Measurements from ENCODE around the gene COL23A1. TPM values are rescaled to one million over a fixed set of nuclear protein-coding genes. Genes with fewer than 3 reads are reported as not detected.

COL23A1 gene
- polyA plus RNA-seq, 3 donors: 0.11 to 0.21 TPM; not detected in 1

GRCh38 chr5:178463321-178464155, 126.7 kb downstream of the COL23A1 start:
- intact Hi-C loops (cut with micrococcal nuclease): loop anchor here in 1 of 2 donors (5.0 kb wide), 1 partner anchor 84 kb away; no protein-coding TSS in a partner anchor

GRCh38 chr5:178462816-178463215, 127.4 kb downstream of the COL23A1 start:
- 34% methylated on average over 8 of the region's 13 CpGs for WGBS (ENCODE audit: insufficient coverage)
- Mint-ChIP-seq H3K4me3 (peak overlapping the region in 1 of 2 donors; percentile 56), H3K9me3 (no peaks in the 10 kb centered on the region), H3K27me3 (ENCODE audit: low read depth in 3 of 3) (peaks cover 0 to 1% (median 0%) of the 10 kb centered on the region in 3 donors), H3K36me3 (no peaks in the 10 kb centered on the region), H3K4me1 (peaks cover 42% of the 10 kb centered on the region), H3K27ac (peak overlapping the region in 1 of 7 donors; percentile 68)
- Histone ChIP-seq H3K27ac (ENCODE audit: low read depth in 1 of 2, low read length in 2 of 2) (no peak overlapping the region), H3K4me1 (ENCODE audit: control insufficient read depth in 1 of 2, insufficient read depth in 2 of 2, low read length in 2 of 2) (peaks cover 48 to 59% of the 10 kb centered on the region in 2 donors), H3K36me3 (replicated peaks in 1 of 2; ENCODE audit: control insufficient read depth in 1 of 2, insufficient read depth in 2 of 2, low read length in 2 of 2) (no peaks in the 10 kb centered on the region), H3K79me2 (ENCODE audit: insufficient read depth, low read length) (peaks cover 15% of the 10 kb centered on the region), H3K4me3 (replicated peaks in 1 of 3; ENCODE audit: low read depth in 2 of 3, low read length in 3 of 3) (peak overlapping the region in 1 of 3 experiments; percentile 22), H3K9me3 (replicated peaks in 1 of 2; ENCODE audit: control insufficient read depth in 1 of 2, insufficient read depth in 1 of 2, low read length in 2 of 2) (no peaks in the 10 kb centered on the region), H3K27me3 (ENCODE audit: control insufficient read depth in 2 of 2, insufficient read depth in 2 of 2, low read length in 2 of 2) (no peaks in the 10 kb centered on the region), H2AFZ (ENCODE audit: insufficient read depth, low read depth, low read length, poor library complexity, severe bottlenecking) (peak overlapping the region; percentile 6), H3K9ac (ENCODE audit: insufficient read depth, low read length, poor library complexity, severe bottlenecking) (no peak overlapping the region), H4K20me1 (ENCODE audit: insufficient read depth, low read length) (no peaks in the 10 kb centered on the region), H3K4me2 (replicated peaks; ENCODE audit: extremely low read depth, low read length, poor library complexity, severe bottlenecking) (peak overlapping the region; percentile 6)
- DNase-seq: peak in 2 of 3 donors; percentile 42 to 46
- TF ChIP-seq CTCF (IDR thresholded peaks at IDR 0.05): no peak
- intact Hi-C loops (cut with micrococcal nuclease): loop anchor here in 1 of 2 donors (5.0 kb wide), 1 partner anchor 84 kb away; no protein-coding TSS in a partner anchor

More at GRCh38 chr5:178463321-178464155, 126.7 kb downstream of the COL23A1 start:
- Histone ChIP-seq H2AFZ (ENCODE audit: insufficient read depth, low read depth, low read length, poor library complexity, severe bottlenecking) (no peak overlapping the region), H3K4me2 (replicated peaks; ENCODE audit: extremely low read depth, low read length, poor library complexity, severe bottlenecking) (no peak overlapping the region), H3K27ac (ENCODE audit: low read depth in 1 of 2, low read length in 2 of 2) (no peak overlapping the region), H3K9me3 (replicated peaks in 1 of 2; ENCODE audit: control insufficient read depth in 1 of 2, insufficient read depth in 1 of 2, low read length in 2 of 2) (no peaks in the 10 kb centered on the region), H4K20me1 (ENCODE audit: insufficient read depth, low read length) (no peaks in the 10 kb centered on the region), H3K36me3 (replicated peaks in 1 of 2; ENCODE audit: control insufficient read depth in 1 of 2, insufficient read depth in 2 of 2, low read length in 2 of 2) (no peaks in the 10 kb centered on the region), H3K79me2 (ENCODE audit: insufficient read depth, low read length) (peaks cover 15% of the 10 kb centered on the region), H3K4me3 (replicated peaks in 1 of 3; ENCODE audit: low read depth in 2 of 3, low read length in 3 of 3) (no peak overlapping the region), H3K27me3 (ENCODE audit: control insufficient read depth in 2 of 2, insufficient read depth in 2 of 2, low read length in 2 of 2) (no peaks in the 10 kb centered on the region), H3K9ac (ENCODE audit: insufficient read depth, low read length, poor library complexity, severe bottlenecking) (no peak overlapping the region), H3K4me1 (ENCODE audit: control insufficient read depth in 1 of 2, insufficient read depth in 2 of 2, low read length in 2 of 2) (peaks cover 55 to 66% of the 10 kb centered on the region in 2 donors)
- no peaks in the 10 kb centered on the region for H3K27me3 Mint-ChIP-seq (ENCODE audit: low read depth in 3 of 3)
- H3K9me3 Mint-ChIP-seq: no peaks in the 10 kb centered on the region
- no peaks in the 10 kb centered on the region for H3K36me3 Mint-ChIP-seq
- DNase-seq: no peak
- TF ChIP-seq CTCF (IDR thresholded peaks at IDR 0.05): no peak
- peaks cover 49% of the 10 kb centered on the region for H3K4me1 Mint-ChIP-seq
- 96% methylated on average over 27 of the region's 30 CpGs for WGBS (ENCODE audit: insufficient coverage)
- no peak overlapping the region for H3K27ac Mint-ChIP-seq
- no peak overlapping the region for H3K4me3 Mint-ChIP-seq
